Measurements from ENCODE around the gene GPRC5B. TPM values are rescaled to one million over a fixed set of nuclear protein-coding genes. Genes with fewer than 3 reads are reported as not detected.
A peak's percentile ranks its signal among the peaks of the same experiment; 100 is the strongest.

Gene GPRC5B
- total and polyA plus RNA-seq, 5 donors from 2014 or later = 0.14 to 0.42 (median 0.26) TPM; not detected in 1

DNA sequence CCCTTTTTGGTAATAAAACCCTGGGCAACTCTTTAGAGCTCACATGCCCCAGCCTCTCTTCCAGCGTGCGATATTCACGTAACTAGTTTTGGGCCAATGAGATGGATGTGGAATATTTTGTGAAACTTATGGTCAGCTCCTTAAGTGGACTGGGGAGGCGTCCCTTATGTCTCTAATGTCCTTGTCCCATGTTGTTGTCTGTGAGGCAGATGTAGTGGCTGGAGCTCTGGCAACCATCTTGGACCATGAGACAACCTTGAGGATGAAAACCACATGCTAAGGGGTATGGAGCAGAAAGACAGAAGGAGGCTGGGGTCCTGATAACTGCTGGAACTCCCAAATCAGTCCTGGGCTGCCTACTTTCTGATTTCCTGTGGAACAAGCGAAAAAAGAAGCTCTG is 31.4 kb upstream of the GPRC5B start:
- Mint-ChIP-seq H3K9me3 (peaks cover 0 to 4% (median 0%) of the 10 kb centered on the region in 7 donors), H3K27ac (no peak overlapping the region), H3K4me1 (no peaks in the 10 kb centered on the region), H3K4me3 (peak overlapping the region in 1 of 4 donors; percentile 11), H3K36me3 (no peaks in the 10 kb centered on the region), H3K27me3 (peaks cover 8% of the 10 kb centered on the region)
- Histone ChIP-seq H3K27ac (ENCODE audit: insufficient read depth, low read length, poor library complexity, severe bottlenecking) (no peak overlapping the region), H3K4me3 (ENCODE audit: low read depth, low read length) (no peak overlapping the region), H3K9me3 (ENCODE audit: control insufficient read depth in 2 of 2, low read length in 2 of 2) (no peaks in the 10 kb centered on the region), H3K4me1 (ENCODE audit: control insufficient read depth, insufficient read depth, low read length, poor library complexity, severe bottlenecking) (no peaks in the 10 kb centered on the region), H3K36me3 (ENCODE audit: control insufficient read depth, insufficient read depth, low read length) (no peaks in the 10 kb centered on the region), H3K27me3 (ENCODE audit: control insufficient read depth, insufficient read depth, low read length) (no peaks in the 10 kb centered on the region)
- ATAC-seq (ENCODE audit: low read depth in 2 of 2) = no peak
- DNase-seq = no peak

DNA sequence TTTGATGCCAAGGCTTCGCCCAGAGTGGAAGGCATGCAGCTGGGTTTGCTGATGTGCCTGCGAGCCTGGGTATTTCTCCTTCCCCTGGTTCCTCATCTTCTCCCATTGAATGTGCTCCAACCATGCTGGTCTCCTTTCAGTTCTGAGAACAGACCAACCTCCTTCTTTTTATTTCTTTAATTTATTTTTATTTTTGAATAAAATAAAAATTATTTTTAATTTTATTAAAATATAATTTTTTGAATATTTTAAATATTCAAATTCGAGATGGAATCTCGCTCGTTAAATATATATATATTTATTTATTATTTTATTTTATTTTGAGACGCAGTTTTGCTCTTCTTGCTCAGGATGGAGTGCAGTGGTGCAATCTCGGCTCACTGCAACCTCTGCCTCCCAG is 30.2 kb upstream of the GPRC5B start:
- ATAC-seq (ENCODE audit: low read depth in 2 of 2) = no peak
- no peak for DNase-seq
- peaks cover 0 to 2% (median 0%) of the 10 kb centered on the region in 7 donors for H3K9me3 Mint-ChIP-seq
- no peak overlapping the region for H3K27ac Mint-ChIP-seq
- H3K36me3 Mint-ChIP-seq = no peaks in the 10 kb centered on the region
- no peaks in the 10 kb centered on the region for H3K4me1 Mint-ChIP-seq
- Histone ChIP-seq H3K27me3 (ENCODE audit: control insufficient read depth, insufficient read depth, low read length) (no peaks in the 10 kb centered on the region), H3K9me3 (ENCODE audit: control insufficient read depth in 2 of 2, low read length in 2 of 2) (no peaks in the 10 kb centered on the region), H3K36me3 (ENCODE audit: control insufficient read depth, insufficient read depth, low read length) (no peaks in the 10 kb centered on the region), H3K4me1 (ENCODE audit: control insufficient read depth, insufficient read depth, low read length, poor library complexity, severe bottlenecking) (no peaks in the 10 kb centered on the region), H3K27ac (ENCODE audit: insufficient read depth, low read length, poor library complexity, severe bottlenecking) (no peak overlapping the region), H3K4me3 (ENCODE audit: low read depth, low read length) (no peak overlapping the region)
- no peak overlapping the region for H3K4me3 Mint-ChIP-seq
- peaks cover 8% of the 10 kb centered on the region for H3K27me3 Mint-ChIP-seq

- no peaks in the 10 kb centered on the region for H3K36me3 ChIP-seq (ENCODE audit: control insufficient read depth, insufficient read depth, low read length)
- no peaks in the 10 kb centered on the region for H3K4me1 Mint-ChIP-seq
- H3K36me3 Mint-ChIP-seq = no peaks in the 10 kb centered on the region
- H3K9me3 Mint-ChIP-seq = peaks cover 0 to 1% (median 0%) of the 10 kb centered on the region in 7 donors
- ATAC-seq (ENCODE audit: low read depth in 2 of 2) = no peak
- no peak for DNase-seq
- no peak overlapping the region for H3K4me3 ChIP-seq (ENCODE audit: low read depth, low read length)
- peaks cover 8% of the 10 kb centered on the region for H3K27me3 Mint-ChIP-seq
- no peak overlapping the region for H3K27ac ChIP-seq (ENCODE audit: insufficient read depth, low read length, poor library complexity, severe bottlenecking)
- H3K27ac Mint-ChIP-seq = no peak overlapping the region
- H3K9me3 ChIP-seq (ENCODE audit: control insufficient read depth in 2 of 2, low read length in 2 of 2) = no peaks in the 10 kb centered on the region
- H3K27me3 ChIP-seq (ENCODE audit: control insufficient read depth, insufficient read depth, low read length) = no peaks in the 10 kb centered on the region
- H3K4me1 ChIP-seq (ENCODE audit: control insufficient read depth, insufficient read depth, low read length, poor library complexity, severe bottlenecking) = no peaks in the 10 kb centered on the region
- no peak overlapping the region for H3K4me3 Mint-ChIP-seq
These were observed 28.6 kb upstream of the GPRC5B start for GRCh38 chr16:19913340-19913645.

GRCh38 chr16:19912455-19913339 is 28.0 kb upstream of the GPRC5B start:
- Mint-ChIP-seq H3K36me3 (no peaks in the 10 kb centered on the region), H3K4me1 (peaks cover 0 to 5% (median 2%) of the 10 kb centered on the region in 4 donors), H3K27me3 (peaks cover 9% of the 10 kb centered on the region), H3K27ac (no peak overlapping the region), H3K9me3 (peaks cover 0 to 1% (median 0%) of the 10 kb centered on the region in 7 donors), H3K4me3 (no peak overlapping the region)
- peaks cover 4% of the 10 kb centered on the region for H3K4me1 ChIP-seq (ENCODE audit: control insufficient read depth, insufficient read depth, low read length, poor library complexity, severe bottlenecking)
- no peak overlapping the region for H3K27ac ChIP-seq (ENCODE audit: insufficient read depth, low read length, poor library complexity, severe bottlenecking)
- no peak for ATAC-seq (ENCODE audit: low read depth in 2 of 2)
- H3K4me3 ChIP-seq (ENCODE audit: low read depth, low read length) = no peak overlapping the region
- H3K36me3 ChIP-seq (ENCODE audit: control insufficient read depth, insufficient read depth, low read length) = no peaks in the 10 kb centered on the region
- H3K27me3 ChIP-seq (ENCODE audit: control insufficient read depth, insufficient read depth, low read length) = no peaks in the 10 kb centered on the region
- no peak for DNase-seq
- no peaks in the 10 kb centered on the region for H3K9me3 ChIP-seq (ENCODE audit: control insufficient read depth in 2 of 2, low read length in 2 of 2)

DNA sequence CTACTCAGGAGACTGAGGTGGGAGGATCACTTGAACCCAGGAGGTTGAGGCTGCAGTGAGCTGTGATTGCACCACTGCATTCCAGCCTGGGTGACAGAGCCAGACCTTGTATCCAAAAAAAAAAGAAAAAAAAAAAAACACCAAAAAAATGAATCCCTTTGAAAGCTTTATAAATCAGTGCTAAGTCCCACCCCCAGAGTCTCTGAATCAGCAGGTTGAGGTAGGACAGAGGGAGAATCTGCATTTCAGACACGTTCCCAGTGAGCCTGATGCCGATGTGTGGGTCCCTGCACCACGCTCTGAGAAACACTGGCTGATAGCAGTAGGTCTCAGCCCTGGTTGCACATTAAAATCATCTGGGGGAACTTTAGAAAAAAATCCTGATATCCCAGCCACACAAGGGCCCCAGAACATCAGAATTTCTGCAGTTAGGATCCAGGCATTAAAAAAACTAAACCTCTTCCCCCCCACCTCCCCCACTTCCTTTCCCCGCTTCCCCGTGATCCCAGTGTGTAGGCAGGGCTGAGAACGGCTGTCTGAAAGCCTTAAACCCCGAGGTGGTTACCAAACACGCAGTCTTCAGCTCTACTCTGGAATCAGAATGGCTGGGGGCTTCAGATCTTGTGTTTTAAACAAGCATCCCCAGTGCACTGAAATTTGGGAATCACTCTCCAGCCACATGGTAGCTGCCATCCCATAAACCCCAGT is 27.3 kb upstream of the GPRC5B start:
- no peak overlapping the region for H3K27ac ChIP-seq (ENCODE audit: insufficient read depth, low read length, poor library complexity, severe bottlenecking)
- H3K9me3 Mint-ChIP-seq = peaks cover 0 to 3% (median 0%) of the 10 kb centered on the region in 7 donors
- no peaks in the 10 kb centered on the region for H3K9me3 ChIP-seq (ENCODE audit: control insufficient read depth in 2 of 2, low read length in 2 of 2)
- H3K4me3 ChIP-seq (ENCODE audit: low read depth, low read length) = no peak overlapping the region
- H3K27ac Mint-ChIP-seq = no peak overlapping the region
- H3K36me3 Mint-ChIP-seq = no peaks in the 10 kb centered on the region
- H3K27me3 ChIP-seq (ENCODE audit: control insufficient read depth, insufficient read depth, low read length) = no peaks in the 10 kb centered on the region
- H3K27me3 Mint-ChIP-seq = peaks cover 13% of the 10 kb centered on the region
- peaks cover 0 to 12% (median 8%) of the 10 kb centered on the region in 4 donors for H3K4me1 Mint-ChIP-seq
- DNase-seq (no peak), ATAC-seq (ENCODE audit: low read depth in 2 of 2) (no peak)
- H3K36me3 ChIP-seq (ENCODE audit: control insufficient read depth, insufficient read depth, low read length) = no peaks in the 10 kb centered on the region
- H3K4me3 Mint-ChIP-seq = no peak overlapping the region
- peaks cover 5% of the 10 kb centered on the region for H3K4me1 ChIP-seq (ENCODE audit: control insufficient read depth, insufficient read depth, low read length, poor library complexity, severe bottlenecking)

DNA sequence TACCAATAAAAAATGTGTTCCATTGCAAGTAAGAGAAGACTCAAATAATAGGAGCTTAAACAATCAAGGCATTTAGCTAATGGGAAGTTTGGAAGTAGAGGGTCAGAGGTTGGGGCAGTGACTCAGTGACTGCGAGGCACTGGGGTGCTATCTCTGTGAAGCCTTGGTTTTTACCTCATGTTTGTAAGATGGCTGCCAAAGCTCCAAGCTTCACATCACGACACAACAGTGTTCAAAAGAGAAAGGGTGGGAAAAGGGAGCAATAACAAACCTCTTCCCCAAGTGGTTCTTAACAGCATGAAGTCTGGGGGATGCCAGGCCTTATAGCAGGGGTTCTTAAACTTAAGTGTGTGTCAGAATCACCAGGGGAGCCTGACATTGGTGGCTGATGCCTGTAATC is 26.6 kb upstream of the GPRC5B start:
- Mint-ChIP-seq H3K4me3 (no peak overlapping the region), H3K4me1 (peaks cover 0 to 12% (median 8%) of the 10 kb centered on the region in 4 donors), H3K36me3 (no peaks in the 10 kb centered on the region), H3K9me3 (peaks cover 0 to 3% (median 0%) of the 10 kb centered on the region in 7 donors), H3K27me3 (peaks cover 13% of the 10 kb centered on the region), H3K27ac (no peak overlapping the region)
- ATAC-seq (ENCODE audit: low read depth in 2 of 2) (no peak), DNase-seq (no peak)
- Histone ChIP-seq H3K36me3 (ENCODE audit: control insufficient read depth, insufficient read depth, low read length) (no peaks in the 10 kb centered on the region), H3K27ac (ENCODE audit: insufficient read depth, low read length, poor library complexity, severe bottlenecking) (no peak overlapping the region), H3K9me3 (ENCODE audit: control insufficient read depth in 2 of 2, low read length in 2 of 2) (no peaks in the 10 kb centered on the region), H3K4me3 (ENCODE audit: low read depth, low read length) (no peak overlapping the region), H3K27me3 (ENCODE audit: control insufficient read depth, insufficient read depth, low read length) (no peaks in the 10 kb centered on the region), H3K4me1 (ENCODE audit: control insufficient read depth, insufficient read depth, low read length, poor library complexity, severe bottlenecking) (peaks cover 5% of the 10 kb centered on the region)

DNA sequence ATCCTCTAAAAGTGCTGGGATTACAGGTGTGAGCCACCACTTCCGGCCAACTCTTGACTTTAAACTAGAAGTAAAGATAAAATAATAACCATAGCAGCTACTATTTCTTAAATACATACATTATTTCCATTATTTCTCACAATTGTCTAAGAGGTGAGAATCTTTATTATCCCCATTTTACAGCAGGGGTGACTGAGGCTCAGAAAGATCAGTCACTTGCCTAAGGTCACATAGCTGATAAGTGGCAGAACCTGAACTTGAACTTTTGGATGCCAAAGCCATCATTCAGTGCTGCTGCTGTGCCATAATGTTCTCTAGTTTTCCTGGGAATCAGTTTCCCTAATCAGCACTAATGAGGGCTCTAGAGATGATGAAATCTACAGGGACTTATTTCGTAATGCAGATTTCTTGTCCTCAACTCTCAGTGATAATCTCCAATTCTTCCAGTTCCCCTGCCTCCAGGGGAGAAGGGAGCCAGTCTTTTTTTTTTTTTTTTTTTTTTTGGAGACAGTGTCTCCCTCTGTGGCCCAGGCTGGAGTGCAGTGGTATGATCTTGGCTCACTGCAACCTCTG is 25.2 kb upstream of the GPRC5B start:
- Histone ChIP-seq H3K4me1 (ENCODE audit: control insufficient read depth, insufficient read depth, low read length, poor library complexity, severe bottlenecking) (peaks cover 5% of the 10 kb centered on the region), H3K27ac (ENCODE audit: insufficient read depth, low read length, poor library complexity, severe bottlenecking) (no peak overlapping the region), H3K36me3 (ENCODE audit: control insufficient read depth, insufficient read depth, low read length) (no peaks in the 10 kb centered on the region), H3K4me3 (ENCODE audit: low read depth, low read length) (no peak overlapping the region), H3K9me3 (ENCODE audit: control insufficient read depth in 2 of 2, low read length in 2 of 2) (no peaks in the 10 kb centered on the region), H3K27me3 (ENCODE audit: control insufficient read depth, insufficient read depth, low read length) (no peaks in the 10 kb centered on the region)
- peaks cover 0 to 3% (median 0%) of the 10 kb centered on the region in 7 donors for H3K9me3 Mint-ChIP-seq
- ATAC-seq (ENCODE audit: low read depth in 2 of 2) (no peak), DNase-seq (no peak)
- peaks cover 0 to 12% (median 8%) of the 10 kb centered on the region in 4 donors for H3K4me1 Mint-ChIP-seq
- peaks cover 18% of the 10 kb centered on the region for H3K27me3 Mint-ChIP-seq
- no peak overlapping the region for H3K27ac Mint-ChIP-seq
- no peaks in the 10 kb centered on the region for H3K36me3 Mint-ChIP-seq
- H3K4me3 Mint-ChIP-seq = no peak overlapping the region
